K562 (cell line): Measurements from ENCODE around the gene CD37.
"Not testable (repeated sequence)": the region's sequence is repeated elsewhere in the genome, so short reads cannot be mapped to it uniquely, and the experiment has no call there.

Experiments
- CSDE1 ChIP-seq, 2 experiments: fragments of 450-650 bp; IDR thresholded peaks; 2 replicates each; pipeline ENCODE4 v1.6.1; 2016; ENCODE audit warnings: mild to moderate bottlenecking in 1 of 2
- SIX5 ChIP-seq, 2 experiments: IDR thresholded peaks; 2 replicates each; pipeline ENCODE4 v1.6.1; 2011; ENCODE audit warnings: low read length in 2 of 2, borderline replicate concordance in 1 of 2, low read depth in 1 of 2, mild to moderate bottlenecking in 1 of 2, moderate library complexity in 1 of 2; ENCODE audit not compliant: insufficient read depth in 1 of 2
- SOX6 ChIP-seq: fragments of 450-650 bp; IDR thresholded peaks from 2 replicates; pipeline ENCODE4 v1.6.1; 2014; ENCODE audit warnings: mild to moderate bottlenecking

GRCh38 chr19:49288205-49288604 is 47.0 kb upstream of the CD37 start:
- TF ChIP-seq SOX6; CSDE1 (IDR thresholded peaks at IDR 0.05); SIX5 (IDR thresholded peaks at IDR 0.05; ENCODE audit: borderline replicate concordance in 1 of 2, insufficient read depth in 1 of 2, low read depth in 1 of 2, low read length in 2 of 2): not testable (repeated sequence)
